Kidney (tissue), 14 donors: Measurements from ENCODE around the gene MTERF2. TPM values are rescaled to one million over a fixed set of nuclear protein-coding genes. Genes with fewer than 3 reads are reported as not detected.
"Not testable (repeated sequence)": the region's sequence is repeated elsewhere in the genome, so short reads cannot be mapped to it uniquely, and the experiment has no call there.

Experiments used
- DNase-seq, 5 donors: peaks; one replicate each; pipeline ENCODE4 v3.0.0-alpha.2; 2013 to 2020
- FAIRE-seq: peaks from 2 replicates; lab custom pipeline; 2012; peaks lifted over from hg19 to GRCh38; lab: Jason Lieb, UNC
- H3K27ac ChIP-seq, 2 donors: one replicate each; pipeline ENCODE4 v1.7.0; 2013; ENCODE audit warnings: low read depth in 2 of 2, low read length in 2 of 2, inconsistent platforms in 1 of 2
- H3K27me3 ChIP-seq: one replicate; pipeline ENCODE4 v1.7.1; 2013; ENCODE audit warnings: low read length, inconsistent platforms; ENCODE audit not compliant: control insufficient read depth, insufficient read depth
- H3K36me3 ChIP-seq, 3 donors: one replicate each; pipeline versions ENCODE4 v1.7.0 to v1.7.1; 2013; ENCODE audit warnings: low read length in 3 of 3, control low read depth in 1 of 3, inconsistent platforms in 1 of 3; ENCODE audit not compliant: insufficient read depth in 3 of 3, control insufficient read depth in 2 of 3
- H3K4me1 ChIP-seq, 3 donors: one replicate each; pipeline versions ENCODE4 v1.7.0 to v1.7.1; 2013; ENCODE audit warnings: low read length in 3 of 3, inconsistent platforms in 1 of 3, low read depth in 1 of 3; ENCODE audit not compliant: control insufficient read depth in 2 of 3, insufficient read depth in 2 of 3
- H3K4me3 ChIP-seq, 3 donors: one replicate each; pipeline versions ENCODE4 v1.7.0 to v1.8.1; 2013; ENCODE audit warnings: low read length in 3 of 3, control low read depth in 1 of 3, inconsistent platforms in 1 of 3
- H3K9ac ChIP-seq, 3 donors: one replicate each; pipeline versions ENCODE4 v1.7.0 to v1.7.1; 2013; ENCODE audit warnings: low read length in 3 of 3, control low read depth in 1 of 3, inconsistent platforms in 1 of 3
- H3K9me3 ChIP-seq, 3 donors: one replicate each; pipeline versions ENCODE4 v1.7.0 to v1.7.1; 2013; ENCODE audit warnings: low read length in 3 of 3, control low read depth in 1 of 3, inconsistent platforms in 1 of 3; ENCODE audit not compliant: control insufficient read depth in 2 of 3, insufficient read depth in 1 of 3
- intact Hi-C: fragments of 100-400 bp; cut with DNase I; formaldehyde crosslinking; loops from one replicate; pipeline ENCODE4 v1.11.1; 2022
- polyA plus RNA-seq: library from polyadenylated mRNA; stranded (reverse); fragments of 350-450 nt; fragmentation: Illumina TruSeq; extraction: RNeasy Lipid Tissue Mini Kit (QIAGEN cat#74804); gene quantifications from one replicate; pipeline ENCODE4 v1.2.3, GENCODE V29; 2014; ENCODE audit warnings: low read depth, low replicate concordance; ENCODE audit not compliant: insufficient read depth
- total RNA-seq: library from RNA; stranded (reverse); fragmentation: NEBNext Ultra II Directional; extraction: Animal tissue kit (Norgen Biotek cat#: 25700); gene quantifications from one replicate; pipeline ENCODE4 v1.2.1, GENCODE V29; 2021
- TF ChIP-seq, protein P1 (sequence below): IDR thresholded peaks from 3 replicates; pipeline ENCODE4 v1.5.1; 2012; ENCODE audit warnings: mild to moderate bottlenecking, moderate library complexity, borderline replicate concordance; ENCODE audit not compliant: insufficient read depth; ENCODE audit errors: extremely low read depth
- donor health status: control.
- donor health status: control.
- donor health status: control.
- donor health status: control.
- donor health status: control.
- donor health status: DM: yes; HTN: yes; CAD: no.
- donor health status: Normal renal cell carcinoma (clear cell type).

Gene MTERF2
- total and polyA plus RNA-seq, 2 donors from 2014 or later, result 15.0 to 26.2 TPM

DNA sequence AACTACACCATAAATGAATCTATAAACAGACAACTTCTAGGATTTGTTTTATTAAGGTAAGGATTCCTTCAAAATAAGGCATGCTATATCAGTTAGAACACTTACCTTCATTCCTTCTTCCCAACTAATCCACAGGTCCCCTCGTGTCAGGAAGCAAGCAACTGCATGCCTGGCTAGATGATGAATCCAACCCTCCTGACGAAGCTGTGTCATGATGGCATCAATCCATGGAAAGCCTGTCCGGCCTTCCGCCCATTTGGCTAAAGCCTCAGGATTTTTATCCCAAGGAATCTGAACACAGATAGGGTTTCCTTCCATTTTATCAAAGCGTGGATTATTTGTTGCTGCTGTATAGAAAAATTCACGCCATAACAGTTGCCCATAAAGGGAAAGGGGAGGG is 12.5 kb upstream of the MTERF2 start:
- H3K9me3 ChIP-seq, result no peaks in the 10 kb centered on the region
- FAIRE-seq (no peak), DNase-seq (no peak)
- H3K36me3 ChIP-seq, result peaks cover 0 to 2% (median 0%) of the 10 kb centered on the region in 3 donors
- H3K9ac ChIP-seq, result no peak overlapping the region
- H3K4me1 ChIP-seq, result no peaks in the 10 kb centered on the region
- TF ChIP-seq, protein P1, sequence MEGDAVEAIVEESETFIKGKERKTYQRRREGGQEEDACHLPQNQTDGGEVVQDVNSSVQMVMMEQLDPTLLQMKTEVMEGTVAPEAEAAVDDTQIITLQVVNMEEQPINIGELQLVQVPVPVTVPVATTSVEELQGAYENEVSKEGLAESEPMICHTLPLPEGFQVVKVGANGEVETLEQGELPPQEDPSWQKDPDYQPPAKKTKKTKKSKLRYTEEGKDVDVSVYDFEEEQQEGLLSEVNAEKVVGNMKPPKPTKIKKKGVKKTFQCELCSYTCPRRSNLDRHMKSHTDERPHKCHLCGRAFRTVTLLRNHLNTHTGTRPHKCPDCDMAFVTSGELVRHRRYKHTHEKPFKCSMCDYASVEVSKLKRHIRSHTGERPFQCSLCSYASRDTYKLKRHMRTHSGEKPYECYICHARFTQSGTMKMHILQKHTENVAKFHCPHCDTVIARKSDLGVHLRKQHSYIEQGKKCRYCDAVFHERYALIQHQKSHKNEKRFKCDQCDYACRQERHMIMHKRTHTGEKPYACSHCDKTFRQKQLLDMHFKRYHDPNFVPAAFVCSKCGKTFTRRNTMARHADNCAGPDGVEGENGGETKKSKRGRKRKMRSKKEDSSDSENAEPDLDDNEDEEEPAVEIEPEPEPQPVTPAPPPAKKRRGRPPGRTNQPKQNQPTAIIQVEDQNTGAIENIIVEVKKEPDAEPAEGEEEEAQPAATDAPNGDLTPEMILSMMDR, result no peak
- intact Hi-C loops, result no loop called here
- H3K27ac ChIP-seq, result no peak overlapping the region
- H3K27me3 ChIP-seq, result no peaks in the 10 kb centered on the region
- H3K4me3 ChIP-seq, result no peak overlapping the region

DNA sequence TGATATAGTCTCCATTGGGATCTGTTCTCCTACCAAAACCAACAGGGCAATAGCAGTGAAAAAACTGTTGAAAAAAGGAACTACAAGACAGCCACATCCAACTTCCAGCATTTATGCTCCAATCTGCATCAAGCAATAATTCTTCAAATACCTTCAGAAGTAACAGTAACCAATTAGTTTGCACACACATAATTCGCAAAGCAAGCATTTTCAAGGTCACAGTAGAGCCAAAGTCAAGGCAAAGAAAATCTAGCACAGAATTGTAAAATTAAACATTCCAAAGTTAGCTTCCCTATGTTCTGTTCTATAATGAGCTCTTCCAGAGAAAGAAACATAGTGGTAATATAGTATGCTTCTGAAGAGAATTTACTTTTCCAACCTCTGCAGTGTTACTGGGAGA is 11.0 kb upstream of the MTERF2 start:
- Histone ChIP-seq H3K36me3 (peaks cover 0 to 2% (median 0%) of the 10 kb centered on the region in 3 donors), H3K27ac (no peak overlapping the region), H3K9me3 (no peaks in the 10 kb centered on the region), H3K27me3 (no peaks in the 10 kb centered on the region), H3K4me3 (no peak overlapping the region), H3K9ac (no peak overlapping the region), H3K4me1 (no peaks in the 10 kb centered on the region)
- TF ChIP-seq, protein P1, result no peak
- intact Hi-C loops, result no loop called here
- DNase-seq (no peak), FAIRE-seq (no peak)

DNA sequence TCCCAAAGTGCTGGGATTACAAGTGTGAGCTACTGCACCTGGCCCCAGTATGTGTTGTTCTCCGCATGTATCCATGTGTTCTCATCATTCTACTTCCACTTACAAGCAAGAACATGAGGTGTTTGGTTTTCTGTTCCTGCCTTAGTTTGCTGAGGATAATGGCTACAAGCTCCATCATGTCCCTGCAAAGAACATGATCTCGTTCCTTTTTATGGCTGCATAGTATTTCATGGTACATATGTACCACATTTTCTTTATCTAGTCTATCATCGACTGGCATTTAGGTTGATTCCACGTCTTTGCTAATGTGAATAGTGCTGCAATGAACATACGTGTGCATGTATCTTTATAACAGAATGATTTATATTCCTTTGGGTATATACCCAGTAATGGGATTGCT is 9.2 kb upstream of the MTERF2 start:
- H3K9me3 ChIP-seq, FAIRE-seq, H3K4me1 ChIP-seq, H3K27me3 ChIP-seq, H3K27ac ChIP-seq, H3K9ac ChIP-seq, H3K36me3 ChIP-seq, DNase-seq, H3K4me3 ChIP-seq, intact Hi-C loops: not testable (repeated sequence)

DNA sequence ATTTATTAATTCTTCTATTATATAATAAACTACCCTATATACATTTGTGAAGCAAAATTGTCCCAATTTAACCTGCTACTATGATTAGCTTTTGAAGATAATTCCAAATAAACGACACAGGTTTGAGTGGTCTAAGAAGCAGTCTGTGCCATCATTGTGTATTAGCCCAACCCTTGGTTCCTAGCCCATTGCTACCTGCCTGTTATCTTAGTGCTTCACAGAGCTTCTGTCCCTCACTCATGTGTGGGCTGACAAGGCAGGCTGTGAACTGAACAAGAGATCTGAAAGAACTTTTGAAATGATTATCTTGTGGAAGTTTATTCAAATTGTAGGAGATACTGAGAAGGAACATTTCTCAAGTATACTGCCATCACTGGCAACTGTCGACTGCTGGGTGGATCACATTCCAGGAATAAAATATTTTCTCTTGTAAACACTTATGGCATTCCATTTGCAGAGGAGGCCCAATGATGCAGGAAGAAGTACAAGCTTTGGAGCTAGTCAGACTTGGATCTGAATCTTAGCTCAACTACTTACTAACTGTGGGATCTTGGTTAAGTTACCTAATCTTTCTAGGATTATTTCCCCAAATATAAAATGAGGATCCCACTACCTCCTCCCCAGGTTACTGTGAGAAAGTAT is 7.8 kb upstream of the MTERF2 start:
- TF ChIP-seq, protein P1, result no peak
- Histone ChIP-seq H3K4me1 (no peaks in the 10 kb centered on the region), H3K27me3 (no peaks in the 10 kb centered on the region), H3K9me3 (no peaks in the 10 kb centered on the region), H3K36me3 (peaks cover 0 to 2% (median 0%) of the 10 kb centered on the region in 3 donors), H3K9ac (no peak overlapping the region), H3K4me3 (no peak overlapping the region), H3K27ac (no peak overlapping the region)
- intact Hi-C loops, result no loop called here
- DNase-seq, result no peak
- FAIRE-seq, result no peak
